Osteoblast (primary cell): ENCODE measurements around the gene NUDC. TPM values are rescaled to one million over a fixed set of nuclear protein-coding genes. Genes with fewer than 3 reads are reported as not detected.
"Not testable (repeated sequence)": the region's sequence is repeated elsewhere in the genome, so short reads cannot be mapped to it uniquely, and the experiment has no call there.

Source experiments
- DNase-seq: peaks from one replicate; pipeline ENCODE4 v3.0.0; 2011; ENCODE audit warnings: low spot score, mixed read lengths; ENCODE audit not compliant: insufficient read length; ENCODE audit errors: missing footprints
- H2AFZ ChIP-seq: 2 replicates; pipeline ENCODE4 v1.6.0; 2011; ENCODE audit warnings: mild to moderate bottlenecking, low read length
- H3K27ac ChIP-seq: 2 replicates; pipeline ENCODE4 v1.5.1; 2011; ENCODE audit warnings: mild to moderate bottlenecking, low read depth, low read length, moderate library complexity
- H3K27me3 ChIP-seq: 2 replicates; pipeline ENCODE4 v1.6.0; 2012; ENCODE audit warnings: mild to moderate bottlenecking, control low read depth, inconsistent platforms, low read length, moderate library complexity; ENCODE audit not compliant: insufficient read depth
- H3K36me3 ChIP-seq: 2 replicates; pipeline ENCODE4 v1.5.1; 2011; ENCODE audit warnings: mild to moderate bottlenecking, low read length, control low read depth, moderate library complexity; ENCODE audit not compliant: insufficient read depth
- H3K4me1 ChIP-seq: 2 replicates; pipeline ENCODE4 v1.5.1; 2011; ENCODE audit warnings: mild to moderate bottlenecking, low read length, control low read depth, moderate library complexity; ENCODE audit not compliant: insufficient read depth
- H3K4me2 ChIP-seq: 2 replicates; pipeline ENCODE4 v1.6.0; 2011; ENCODE audit warnings: mild to moderate bottlenecking, low read length; ENCODE audit not compliant: insufficient read depth
- H3K4me3 ChIP-seq: fragments of 200-600 bp; sonication (generic); 3 replicates; pipeline ENCODE4 v1.5.1; 2012; ENCODE audit warnings: mild to moderate bottlenecking, low read length, inconsistent platforms; ENCODE audit not compliant: insufficient read depth
- H3K79me2 ChIP-seq: 2 replicates; pipeline ENCODE4 v1.6.0; 2012; ENCODE audit warnings: mild to moderate bottlenecking, low read length, control low read depth, inconsistent platforms; ENCODE audit not compliant: insufficient read depth
- H3K9me3 ChIP-seq: 2 replicates; pipeline ENCODE4 v1.5.1; 2011; ENCODE audit warnings: low read depth, low read length, control low read depth
- H4K20me1 ChIP-seq: 2 replicates; pipeline ENCODE4 v1.6.0; 2012; ENCODE audit warnings: mild to moderate bottlenecking, low read length, control low read depth; ENCODE audit not compliant: insufficient read depth
- total RNA-seq: library from RNA; depleted of rRNA; stranded (reverse); fragments of >200 nt; gene quantifications from 2 replicates; pipeline ENCODE4 v1.2.3, GENCODE V29; 2012
- TF ChIP-seq, protein P1 (sequence below): IDR thresholded peaks from 2 replicates; pipeline ENCODE4 v1.5.1; 2011; ENCODE audit warnings: mild to moderate bottlenecking, low read depth, low read length, moderate library complexity; ENCODE audit errors: extremely low read depth

Gene NUDC
- total RNA-seq, 1 donor = 15.9 TPM

DNA sequence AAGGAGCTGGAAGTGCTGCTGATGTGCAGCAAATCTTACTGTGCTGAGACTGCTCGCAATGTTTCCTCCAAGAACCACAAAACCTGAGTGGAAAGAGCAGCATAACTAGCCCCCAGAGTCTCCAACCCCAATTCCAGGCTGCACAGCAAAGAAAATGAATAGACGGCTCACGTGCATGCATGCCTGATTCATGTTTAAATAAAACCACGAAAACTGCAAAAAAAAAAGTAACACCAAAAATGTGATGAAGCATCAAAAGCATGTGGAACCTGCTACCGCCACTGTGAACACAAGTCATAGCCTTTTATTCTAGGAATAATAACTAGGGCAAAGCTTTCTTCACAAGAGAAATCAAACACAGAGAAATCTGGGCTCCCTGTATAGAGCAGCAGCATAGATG, 62.3 kb downstream of the NUDC start:
- Histone ChIP-seq H3K4me1 (no peaks in the 10 kb centered on the region), H3K36me3 (no peaks in the 10 kb centered on the region), H3K4me2 (no peak overlapping the region), H2AFZ (no peak overlapping the region), H3K4me3 (no peak overlapping the region), H4K20me1 (no peaks in the 10 kb centered on the region), H3K27ac (no peak overlapping the region), H3K9me3 (no peaks in the 10 kb centered on the region), H3K79me2 (no peaks in the 10 kb centered on the region), H3K27me3 (peaks cover 17% of the 10 kb centered on the region)
- TF ChIP-seq, protein P1, sequence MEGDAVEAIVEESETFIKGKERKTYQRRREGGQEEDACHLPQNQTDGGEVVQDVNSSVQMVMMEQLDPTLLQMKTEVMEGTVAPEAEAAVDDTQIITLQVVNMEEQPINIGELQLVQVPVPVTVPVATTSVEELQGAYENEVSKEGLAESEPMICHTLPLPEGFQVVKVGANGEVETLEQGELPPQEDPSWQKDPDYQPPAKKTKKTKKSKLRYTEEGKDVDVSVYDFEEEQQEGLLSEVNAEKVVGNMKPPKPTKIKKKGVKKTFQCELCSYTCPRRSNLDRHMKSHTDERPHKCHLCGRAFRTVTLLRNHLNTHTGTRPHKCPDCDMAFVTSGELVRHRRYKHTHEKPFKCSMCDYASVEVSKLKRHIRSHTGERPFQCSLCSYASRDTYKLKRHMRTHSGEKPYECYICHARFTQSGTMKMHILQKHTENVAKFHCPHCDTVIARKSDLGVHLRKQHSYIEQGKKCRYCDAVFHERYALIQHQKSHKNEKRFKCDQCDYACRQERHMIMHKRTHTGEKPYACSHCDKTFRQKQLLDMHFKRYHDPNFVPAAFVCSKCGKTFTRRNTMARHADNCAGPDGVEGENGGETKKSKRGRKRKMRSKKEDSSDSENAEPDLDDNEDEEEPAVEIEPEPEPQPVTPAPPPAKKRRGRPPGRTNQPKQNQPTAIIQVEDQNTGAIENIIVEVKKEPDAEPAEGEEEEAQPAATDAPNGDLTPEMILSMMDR = no peak
- DNase-seq = no peak

DNA sequence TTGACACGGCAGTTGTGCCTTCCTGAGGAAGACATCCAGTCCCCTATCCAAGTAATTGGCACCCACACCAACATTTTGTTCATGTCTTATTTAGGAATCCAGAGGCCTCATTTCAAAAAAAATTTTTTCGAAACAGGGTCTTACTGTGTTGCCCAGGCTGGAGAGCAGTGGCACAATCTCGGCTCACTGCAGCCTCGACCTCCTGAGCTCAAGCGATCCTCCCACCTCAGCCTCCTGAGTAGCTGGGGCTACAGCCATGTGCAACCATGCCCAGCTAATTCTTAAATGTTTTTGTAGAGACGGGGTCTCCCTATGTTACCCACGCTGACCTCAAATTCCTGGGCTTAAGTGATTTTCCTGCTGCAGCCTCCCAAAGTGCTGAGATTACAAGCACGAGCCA, 62.7 kb downstream of the NUDC start:
- Histone ChIP-seq H3K27me3 (peaks cover 17% of the 10 kb centered on the region), H3K27ac (no peak overlapping the region), H2AFZ (no peak overlapping the region), H3K36me3 (no peaks in the 10 kb centered on the region), H4K20me1 (no peaks in the 10 kb centered on the region), H3K4me2 (no peak overlapping the region), H3K79me2 (no peaks in the 10 kb centered on the region), H3K4me1 (no peaks in the 10 kb centered on the region), H3K9me3 (no peaks in the 10 kb centered on the region), H3K4me3 (no peak overlapping the region)
- TF ChIP-seq, protein P1 = no peak
- no peak for DNase-seq

DNA sequence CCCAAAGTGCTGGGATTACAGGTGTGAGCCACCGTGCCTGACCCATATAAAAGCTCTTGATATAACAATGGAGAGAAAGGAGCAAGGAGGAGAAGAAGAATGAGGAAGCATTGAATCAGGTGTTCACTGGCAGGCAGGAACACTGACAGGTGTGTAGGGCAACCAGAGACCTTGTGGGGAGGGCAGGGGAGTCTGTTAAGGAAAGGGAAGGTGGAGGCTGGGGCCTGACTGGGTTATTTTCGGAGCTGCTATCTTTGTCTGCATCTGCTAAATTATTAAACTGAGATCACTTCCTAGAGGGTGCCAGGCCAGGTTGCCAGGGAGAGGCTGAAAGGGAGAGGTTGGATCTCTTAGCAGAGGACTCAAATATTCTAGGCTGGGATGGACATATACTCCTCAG, 65.1 kb downstream of the NUDC start:
- H3K36me3 ChIP-seq = no peaks in the 10 kb centered on the region
- DNase-seq = no peak
- H2AFZ ChIP-seq = no peak overlapping the region
- no peak overlapping the region for H3K4me3 ChIP-seq
- peaks cover 17% of the 10 kb centered on the region for H3K27me3 ChIP-seq
- H3K79me2 ChIP-seq = no peaks in the 10 kb centered on the region
- no peak overlapping the region for H3K27ac ChIP-seq
- H4K20me1 ChIP-seq = no peaks in the 10 kb centered on the region
- H3K4me1 ChIP-seq = peaks cover 4% of the 10 kb centered on the region
- H3K4me2 ChIP-seq = no peak overlapping the region
- TF ChIP-seq, protein P1 = no peak
- no peaks in the 10 kb centered on the region for H3K9me3 ChIP-seq

DNA sequence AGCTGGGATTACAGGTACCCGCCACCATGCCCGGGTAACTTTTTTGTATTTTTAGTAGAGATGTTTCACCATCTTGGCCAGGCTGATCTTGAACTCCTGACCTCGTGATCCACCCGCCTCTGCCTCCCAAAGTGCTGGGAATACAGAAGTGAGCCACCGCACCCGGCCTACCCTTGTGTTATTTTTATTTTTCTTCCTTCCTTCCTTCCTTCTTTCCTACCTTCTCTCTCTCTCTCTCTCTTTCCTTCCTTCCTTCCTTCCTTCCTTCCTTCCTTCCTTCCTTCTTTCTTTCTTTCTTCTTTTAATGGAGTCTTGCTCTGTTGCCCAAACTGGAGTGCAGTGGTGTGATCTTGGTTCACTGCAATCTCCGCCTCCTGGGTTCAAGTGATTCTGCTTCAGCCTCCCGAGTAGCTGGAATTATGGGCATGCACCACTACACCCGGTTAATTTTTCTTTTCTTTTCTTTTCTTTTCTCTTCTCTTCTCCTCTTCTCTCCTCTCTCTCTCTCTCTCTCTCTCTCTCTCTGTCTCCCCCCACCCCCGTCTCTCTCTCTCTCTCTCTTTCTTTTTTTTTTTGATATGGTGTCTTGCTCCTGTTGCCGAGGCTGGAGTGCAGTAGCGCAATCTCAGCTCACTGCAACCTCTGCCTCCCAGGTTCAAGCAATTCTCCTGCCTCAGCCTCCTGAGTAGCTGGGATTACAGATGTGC, 68.0 kb downstream of the NUDC start:
- peaks cover 12% of the 10 kb centered on the region for H3K27me3 ChIP-seq
- not testable (repeated sequence) for H3K27ac ChIP-seq, DNase-seq, H3K4me1 ChIP-seq, H3K36me3 ChIP-seq, H4K20me1 ChIP-seq, H3K4me3 ChIP-seq, H3K9me3 ChIP-seq, H2AFZ ChIP-seq, H3K79me2 ChIP-seq, H3K4me2 ChIP-seq
